B cell (primary cell): ENCODE measurements around the gene TP63. TPM values are rescaled to one million over a fixed set of nuclear protein-coding genes. Genes with fewer than 3 reads are reported as not detected.

Experiments used
- ATAC-seq: fragments of 200-7000 bp; cut with Tn5 transposase; one replicate; pipeline ENCODE4 v1.10.0; 2021; ENCODE audit warnings: low read depth, mild to moderate bottlenecking, moderate number of reproducible peaks, moderate library complexity
- CTCF ChIA-PET: fragments of 350-600 bp; sonication (Branson Sonifier 250); formaldehyde crosslinking; loops from one replicate; lab custom pipeline; 2021; ENCODE audit warnings: antibody characterized with exemption, inconsistent platforms; lab: Charles Lee
- POLR2A ChIA-PET: fragments of 350-600 bp; sonication (Branson Sonifier 250); formaldehyde crosslinking; loops from one replicate; lab custom pipeline; 2021; ENCODE audit warnings: antibody characterized with exemption; lab: Charles Lee
- DNase-seq: peaks from one replicate; pipeline ENCODE4 v3.0.0; 2013
- H2AFZ ChIP-seq: 2 replicates; pipeline ENCODE4 v1.6.1; 2012; ENCODE audit warnings: mild to moderate bottlenecking, low read depth, low read length; ENCODE audit not compliant: insufficient read depth, poor library complexity, severe bottlenecking
- H3K27ac ChIP-seq, 2 donors: 1 replicate in 1 of 2; 2 replicates in 1 of 2; pipeline ENCODE4 v1.5.1; 2012 to 2013; ENCODE audit warnings: low read length in 2 of 2, mild to moderate bottlenecking in 2 of 2, moderate library complexity in 1 of 2
- H3K27me3 ChIP-seq, 4 experiments: fragments of 200-600 bp in 1 of 4; sonication (generic) in 1 of 4; replicated peaks in 1 of 4; 1 replicate in 2 of 4; 2 replicates in 2 of 4; pipeline versions ENCODE4 v1.6.1 to v1.7.0; 2013 to 2016; ENCODE audit warnings: low read length in 3 of 4, mild to moderate bottlenecking in 2 of 4, mixed read lengths in 1 of 4, moderate library complexity in 1 of 4; ENCODE audit not compliant: insufficient read depth in 4 of 4, control insufficient read depth in 3 of 4; ENCODE audit errors: control extremely low read depth in 1 of 4
- H3K36me3 ChIP-seq, 2 experiments: replicated peaks in 1 of 2; 1 replicate in 1 of 2; 2 replicates in 1 of 2; pipeline versions ENCODE4 v1.6.1 to v1.7.1; 2013; ENCODE audit warnings: low read length in 1 of 2; ENCODE audit not compliant: insufficient read depth in 2 of 2, control insufficient read depth in 1 of 2; ENCODE audit errors: control extremely low read depth in 1 of 2, extremely low read depth in 1 of 2
- H3K4me1 ChIP-seq, 2 donors: fragments of 200-600 bp in 1 of 2; sonication (generic) in 1 of 2; 1 replicate in 1 of 2; 2 replicates in 1 of 2; pipeline versions ENCODE4 v1.5.1 to v1.6.1; 2013 to 2017; ENCODE audit warnings: low read length in 2 of 2; ENCODE audit not compliant: control insufficient read depth in 2 of 2, insufficient read depth in 2 of 2
- H3K4me2 ChIP-seq: replicated peaks from 2 replicates; pipeline ENCODE3; 2012; ENCODE audit warnings: mild to moderate bottlenecking, low read depth, low read length; ENCODE audit not compliant: poor library complexity, severe bottlenecking
- H3K4me3 ChIP-seq, 5 experiments: fragments of 200-600 bp in 1 of 5; sonication (generic) in 1 of 5; 1 replicate in 3 of 5; 2 replicates in 2 of 5; pipeline versions ENCODE4 v1.5.1 to v1.7.0; 2011 to 2016; ENCODE audit warnings: low read length in 4 of 5, mild to moderate bottlenecking in 4 of 5, low read depth in 2 of 5, control low read depth in 1 of 5, moderate library complexity in 1 of 5; ENCODE audit not compliant: insufficient read depth in 1 of 5; ENCODE audit errors: control extremely low read depth in 1 of 5, extremely low read depth in 1 of 5
- H3K79me2 ChIP-seq: fragments of 200-600 bp; sonication (generic); one replicate; pipeline ENCODE4 v1.6.0; 2016; ENCODE audit warnings: low read length; ENCODE audit not compliant: control insufficient read depth, insufficient read depth
- H3K9ac ChIP-seq: fragments of 200-600 bp; sonication (generic); 2 replicates; pipeline ENCODE4 v1.6.1; 2017; ENCODE audit warnings: mild to moderate bottlenecking, low read length, moderate library complexity
- H3K9me3 ChIP-seq, 3 donors: one replicate each; pipeline versions ENCODE4 v1.6.1 to v1.7.1; 2013; ENCODE audit warnings: low read length in 2 of 3; ENCODE audit not compliant: control insufficient read depth in 2 of 3, insufficient read depth in 1 of 3; ENCODE audit errors: control extremely low read depth in 1 of 3
- H4K20me1 ChIP-seq: 2 replicates; pipeline ENCODE4 v1.6.0; 2012; ENCODE audit warnings: mild to moderate bottlenecking, low read length; ENCODE audit not compliant: insufficient read depth, control insufficient read depth, poor library complexity, severe bottlenecking
- H3K27ac Mint-ChIP-seq: one replicate; pipeline ENCODE4 v1.8.0; 2021; ENCODE audit warnings: mixed read lengths
- H3K27me3 Mint-ChIP-seq: one replicate; pipeline ENCODE4 v1.8.0; 2021; ENCODE audit warnings: mixed read lengths
- H3K4me1 Mint-ChIP-seq: one replicate; pipeline ENCODE4 v1.8.0; 2021; ENCODE audit warnings: mixed read lengths
- H3K4me3 Mint-ChIP-seq: one replicate; pipeline ENCODE4 v1.8.0; 2021; ENCODE audit warnings: mixed read lengths
- H3K9me3 Mint-ChIP-seq: one replicate; pipeline ENCODE4 v1.8.0; 2022; ENCODE audit warnings: mixed read lengths; ENCODE audit not compliant: insufficient read depth
- CTCF ChIP-seq: fragments of 200-600 bp; IDR thresholded peaks from one replicate; pipeline ENCODE4 v1.8.0; 2022; ENCODE audit warnings: antibody characterized with exemption, mild to moderate bottlenecking
- EZH2 ChIP-seq: IDR thresholded peaks from 2 replicates; pipeline ENCODE4 v1.6.1; 2012; ENCODE audit warnings: borderline replicate concordance, low read depth, mild to moderate bottlenecking, moderate library complexity, low read length; ENCODE audit not compliant: insufficient read depth, poor library complexity, severe bottlenecking
- WGBS: methylation state at CpG from one replicate; pipeline ENCODE4 v1.1.5; 2013; ENCODE audit warnings: missing lambda C conversion rate; ENCODE audit not compliant: insufficient coverage; 5-methylcytosine and 5-hydroxymethylcytosine counted together
- intact Hi-C: fragments of 100-400 bp; cut with micrococcal nuclease; formaldehyde crosslinking; loops from one replicate; pipeline ENCODE4 v1.10.0; 2022
- polyA plus RNA-seq: library from polyadenylated mRNA; depleted of rRNA; stranded (reverse); fragments of >200 nt; gene quantifications from 2 replicates; pipeline ENCODE4 v1.2.3, GENCODE V29; 2012
- total RNA-seq, 2 donors: library from RNA; stranded (reverse); fragments of 120-200 nt in 1 of 2; gene quantifications; 1 replicate in 1 of 2; 2 replicates in 1 of 2; pipeline versions ENCODE4 v1.2.3 to v1.2.4, GENCODE V29; 2013 to 2022

The TP63 gene
- total and polyA plus RNA-seq, 2 donors (not counting 1 experiment from before 2014, with no cell fraction given) = 1.2 to 2.0 TPM

- no peak overlapping the region for H3K27ac Mint-ChIP-seq
Observed at GRCh38 chr3:189739378-189739777, 108.2 kb downstream of the TP63 start.

GRCh38 chr3:189740156-189740555 is 109.0 kb downstream of the TP63 start:
- Histone ChIP-seq H3K27ac (no peak overlapping the region), H3K4me2 (no peak overlapping the region), H3K27me3 (peaks cover 0 to 3% (median 0%) of the 10 kb centered on the region in 4 experiments), H3K4me3 (no peak overlapping the region), H3K79me2 (no peaks in the 10 kb centered on the region), H3K4me1 (no peaks in the 10 kb centered on the region), H3K9ac (no peak overlapping the region), H3K36me3 (no peaks in the 10 kb centered on the region), H2AFZ (no peak overlapping the region), H3K9me3 (peaks cover 1 to 14% (median 8%) of the 10 kb centered on the region in 3 donors), H4K20me1 (no peaks in the 10 kb centered on the region)
- intact Hi-C loops = no loop called here
- no CpG with 5 or more reads among the region's 2 CpGs for WGBS
- ChIA-PET CTCF (no interaction called here), POLR2A (no interaction called here)
- no peaks in the 10 kb centered on the region for H3K9me3 Mint-ChIP-seq
- no peak overlapping the region for H3K4me3 Mint-ChIP-seq
- ATAC-seq (no peak), DNase-seq (no peak)
- H3K4me1 Mint-ChIP-seq = no peaks in the 10 kb centered on the region
- H3K27me3 Mint-ChIP-seq = no peaks in the 10 kb centered on the region
- TF ChIP-seq EZH2 (no peak), CTCF (no peak)
- H3K27ac Mint-ChIP-seq = no peak overlapping the region

More at GRCh38 chr3:189739378-189739777, 108.2 kb downstream of the TP63 start:
- ChIA-PET POLR2A (no interaction called here), CTCF (no interaction called here)
- Histone ChIP-seq H3K27me3 (peaks cover 0 to 3% (median 0%) of the 10 kb centered on the region in 4 experiments), H3K79me2 (no peaks in the 10 kb centered on the region), H3K4me1 (no peaks in the 10 kb centered on the region), H3K4me3 (no peak overlapping the region), H3K36me3 (no peaks in the 10 kb centered on the region), H3K9ac (no peak overlapping the region), H3K9me3 (peaks cover under 1 to 8% (median 1%) of the 10 kb centered on the region in 3 donors), H3K27ac (no peak overlapping the region), H4K20me1 (no peaks in the 10 kb centered on the region), H2AFZ (no peak overlapping the region), H3K4me2 (no peak overlapping the region)
- intact Hi-C loops = no loop called here
- H3K9me3 Mint-ChIP-seq = no peaks in the 10 kb centered on the region
- WGBS = no CpG with 5 or more reads among the region's 1 CpG
- TF ChIP-seq CTCF = no peak
- no peak for TF ChIP-seq EZH2
- no peak for ATAC-seq
- H3K27me3 Mint-ChIP-seq = no peaks in the 10 kb centered on the region
- no peaks in the 10 kb centered on the region for H3K4me1 Mint-ChIP-seq
- DNase-seq = no peak
- no peak overlapping the region for H3K4me3 Mint-ChIP-seq
